NCI-H2196 (cell line): ENCODE data around the gene COQ9.

Source experiments
- DNase-seq: peaks from one replicate; lab custom pipeline; 2025; ENCODE audit not compliant: unreplicated experiment; lab: John Stamatoyannopoulos, UW

Gene COQ9

DNA sequence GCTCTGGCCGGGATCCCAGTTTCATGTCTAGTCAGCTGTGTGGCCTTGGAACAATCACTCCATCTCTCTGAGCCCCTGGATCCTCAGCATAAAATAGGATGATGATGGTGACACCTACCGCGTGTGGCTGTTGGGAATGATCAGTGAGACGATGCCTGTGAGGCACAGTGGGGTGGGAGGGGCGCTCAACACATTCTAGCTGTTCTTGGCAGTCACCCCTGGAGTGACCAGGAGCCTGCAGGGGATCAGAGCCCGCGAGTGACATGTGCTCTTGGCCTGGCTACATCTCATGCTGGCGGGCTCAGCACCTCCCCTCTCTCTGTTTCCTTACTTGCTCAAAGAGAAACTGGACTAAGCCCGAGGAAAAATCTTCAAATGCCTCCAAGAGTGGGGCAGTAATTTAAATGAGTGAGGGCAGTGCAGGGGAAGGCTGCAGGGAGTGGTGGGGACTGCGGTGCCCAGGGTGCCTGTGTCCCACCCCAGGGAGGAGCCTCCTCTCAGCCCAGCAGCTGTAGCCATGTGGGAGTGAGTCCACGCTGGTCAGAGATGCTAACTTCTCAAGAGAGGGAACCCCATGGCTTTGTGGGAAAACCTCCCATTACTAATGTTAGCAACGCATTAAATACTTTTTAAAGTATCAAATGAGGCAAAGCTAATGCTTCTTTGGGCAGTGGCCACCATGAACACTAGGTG is 62.1 kb downstream of the COQ9 start:
- no peak for DNase-seq

DNA sequence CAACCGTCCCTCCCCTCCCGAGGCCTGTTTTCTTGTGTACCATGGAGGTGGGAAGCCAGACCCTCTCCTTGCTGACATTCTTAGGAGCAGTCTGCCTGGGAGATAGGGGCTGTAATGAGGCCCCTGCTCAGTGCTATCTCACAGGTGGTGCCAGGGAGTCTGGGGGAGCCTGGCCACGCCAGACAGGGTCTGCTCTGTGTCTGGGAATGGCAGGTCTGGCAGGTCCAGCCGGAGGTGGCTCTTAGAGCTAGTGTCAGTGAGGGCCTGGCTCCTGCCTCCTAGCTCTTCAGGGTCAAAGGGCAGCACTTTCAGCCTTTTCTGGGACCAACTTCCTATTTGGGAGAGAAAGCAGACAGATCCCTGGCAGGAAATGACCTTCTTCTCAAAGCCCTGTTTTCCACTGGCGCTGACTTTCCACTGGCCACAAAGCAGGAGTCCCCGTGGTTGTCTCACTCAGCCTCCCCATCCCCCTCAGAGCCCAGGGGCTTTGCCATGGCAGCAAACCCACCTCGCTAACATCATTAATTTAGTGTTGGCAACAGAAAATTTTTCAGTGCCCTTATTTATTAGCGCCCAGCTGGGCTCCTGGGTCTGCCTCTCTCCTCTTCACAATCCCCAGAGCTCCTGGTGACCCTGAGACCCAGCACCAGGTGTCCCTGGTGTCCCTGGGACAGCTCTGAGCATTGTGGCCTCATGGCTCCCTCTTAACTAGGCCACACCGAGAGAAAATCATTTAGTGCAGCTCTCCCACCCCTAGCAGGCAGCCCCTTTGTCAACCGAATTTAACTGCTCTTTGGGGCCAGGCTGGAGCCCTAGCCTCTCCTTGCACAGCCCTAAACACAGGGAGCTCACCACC is 63.0 kb downstream of the COQ9 start:
- no peak for DNase-seq
